Measurements from ENCODE around the gene SH3PXD2A.

The SH3PXD2A gene

GRCh38 chr10:103558911-103559310 is 296.5 kb downstream of the SH3PXD2A start:
- DNase-seq (ENCODE audit: low spot score): no peak

- no peak for DNase-seq (ENCODE audit: low spot score)
These were observed 297.9 kb downstream of the SH3PXD2A start for GRCh38 chr10:103557455-103557854.

- no peak for DNase-seq (ENCODE audit: low spot score)
These were observed 298.9 kb downstream of the SH3PXD2A start for GRCh38 chr10:103556383-103557007.

GRCh38 chr10:103555712-103556111 is 299.7 kb downstream of the SH3PXD2A start:
- no peak for DNase-seq (ENCODE audit: low spot score)

GRCh38 chr10:103555325-103555649 is 300.1 kb downstream of the SH3PXD2A start:
- DNase-seq (ENCODE audit: low spot score): no peak

GRCh38 chr10:103554488-103555324 is 300.7 kb downstream of the SH3PXD2A start:
- peak; percentile 91 for DNase-seq (ENCODE audit: low spot score)

- no peak for DNase-seq (ENCODE audit: low spot score)
These were observed 301.5 kb downstream of the SH3PXD2A start for GRCh38 chr10:103553743-103554487.

GRCh38 chr10:103552856-103553742 is 302.3 kb downstream of the SH3PXD2A start:
- DNase-seq (ENCODE audit: low spot score): no peak

- no peak for DNase-seq (ENCODE audit: low spot score)
These were observed 303.5 kb downstream of the SH3PXD2A start for GRCh38 chr10:103551619-103552602.

GRCh38 chr10:103550229-103550628 is 305.1 kb downstream of the SH3PXD2A start:
- DNase-seq (ENCODE audit: low spot score): no peak

- DNase-seq (ENCODE audit: low spot score): no peak
These were observed 306.1 kb downstream of the SH3PXD2A start for GRCh38 chr10:103549349-103549685.

GRCh38 chr10:103548581-103549348 is 306.6 kb downstream of the SH3PXD2A start:
- no peak for DNase-seq (ENCODE audit: low spot score)

- no peak for DNase-seq (ENCODE audit: low spot score)
These were observed 307.4 kb downstream of the SH3PXD2A start for GRCh38 chr10:103548006-103548405.

GRCh38 chr10:103547391-103547946 is 307.9 kb downstream of the SH3PXD2A start:
- no peak for DNase-seq (ENCODE audit: low spot score)

- no peak for DNase-seq (ENCODE audit: low spot score)
These were observed 309.0 kb downstream of the SH3PXD2A start for GRCh38 chr10:103546401-103546800.

- no peak for DNase-seq (ENCODE audit: low spot score)
These were observed 309.6 kb downstream of the SH3PXD2A start for GRCh38 chr10:103545771-103546281.

- no peak for DNase-seq (ENCODE audit: low spot score)
These were observed 310.0 kb downstream of the SH3PXD2A start for GRCh38 chr10:103545366-103545765.

- no peak for DNase-seq (ENCODE audit: low spot score)
These were observed 310.6 kb downstream of the SH3PXD2A start for GRCh38 chr10:103544657-103545310.

All from HuH-7.5 (cell line).